PC-3 (cell line): ENCODE measurements around the gene SH3RF3.

Source experiments
- CTCF ChIP-seq: fragments of 300-600 bp; sonication (generic); conservative IDR thresholded peaks from 2 replicates; pipeline ENCODE4 v1.5.1; 2017; ENCODE audit warnings: antibody characterized with exemption, low read depth, mild to moderate bottlenecking, low read length
- EZH2 ChIP-seq: fragments of 300-600 bp; sonication (generic); IDR thresholded peaks from one replicate; pipeline ENCODE4 v1.6.1; 2017; ENCODE audit warnings: antibody characterized with exemption, mild to moderate bottlenecking, low read length; ENCODE audit not compliant: unreplicated experiment
- EZH2phosphoT487 ChIP-seq: fragments of 300-600 bp; sonication (generic); IDR thresholded peaks from 2 replicates; pipeline ENCODE4 v1.6.1; 2018; ENCODE audit warnings: mild to moderate bottlenecking, antibody characterized with exemption, low read length, borderline replicate concordance

GRCh38 chr2:109080109-109080508, 48.9 kb upstream of the SH3RF3 start:
- no peak for TF ChIP-seq CTCF
- no peak for TF ChIP-seq EZH2
- no peak for TF ChIP-seq EZH2phosphoT487
